ENCODE results near the gene PLSCR1.

Gene PLSCR1

DNA sequence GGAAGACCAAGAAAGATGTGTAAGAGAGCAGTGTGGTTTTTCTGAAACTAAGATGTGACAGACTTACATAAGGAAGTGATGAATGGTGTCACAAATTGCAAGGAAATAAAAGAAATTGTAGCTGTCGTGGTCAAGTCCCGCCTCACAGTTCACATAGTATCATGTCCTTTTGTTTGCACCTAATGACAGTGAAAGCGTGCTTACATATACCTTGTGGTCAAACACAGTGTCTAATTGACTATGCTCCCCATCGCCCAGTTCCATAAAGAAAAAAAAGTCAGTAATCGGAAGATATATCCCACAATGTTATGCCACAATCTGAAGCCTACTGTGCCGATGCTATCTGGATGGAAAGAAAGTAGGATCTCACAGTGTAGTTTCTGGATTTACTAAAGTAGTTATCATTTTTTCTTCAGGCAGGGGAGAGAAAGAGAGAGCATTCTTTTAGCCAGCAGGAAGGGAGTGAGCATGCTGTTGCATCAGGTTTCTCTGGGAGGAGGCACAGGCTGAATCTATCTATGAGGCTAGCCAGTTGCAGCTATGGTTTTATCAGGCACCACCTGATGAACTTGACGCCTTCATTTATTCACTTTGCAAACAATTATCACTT lies 9.8 kb upstream of the PLSCR1 start:
- no peak overlapping the region for H3K4me2 ChIP-seq (ENCODE audit: low read depth, low read length, poor library complexity, severe bottlenecking)
- H3K27ac ChIP-seq (ENCODE audit: low read depth, low read length) = no peak overlapping the region
- no peaks in the 10 kb centered on the region for H3K36me3 ChIP-seq (ENCODE audit: low read length)
- no peaks in the 10 kb centered on the region for H3K27me3 ChIP-seq (ENCODE audit: low read length)
- no peak overlapping the region for H3K9ac ChIP-seq (ENCODE audit: low read length)
- TF ChIP-seq EZH2phosphoT487 (conservative IDR thresholded peaks at IDR 0.05; ENCODE audit: low read length) = no peak
- TF ChIP-seq, protein P1, sequence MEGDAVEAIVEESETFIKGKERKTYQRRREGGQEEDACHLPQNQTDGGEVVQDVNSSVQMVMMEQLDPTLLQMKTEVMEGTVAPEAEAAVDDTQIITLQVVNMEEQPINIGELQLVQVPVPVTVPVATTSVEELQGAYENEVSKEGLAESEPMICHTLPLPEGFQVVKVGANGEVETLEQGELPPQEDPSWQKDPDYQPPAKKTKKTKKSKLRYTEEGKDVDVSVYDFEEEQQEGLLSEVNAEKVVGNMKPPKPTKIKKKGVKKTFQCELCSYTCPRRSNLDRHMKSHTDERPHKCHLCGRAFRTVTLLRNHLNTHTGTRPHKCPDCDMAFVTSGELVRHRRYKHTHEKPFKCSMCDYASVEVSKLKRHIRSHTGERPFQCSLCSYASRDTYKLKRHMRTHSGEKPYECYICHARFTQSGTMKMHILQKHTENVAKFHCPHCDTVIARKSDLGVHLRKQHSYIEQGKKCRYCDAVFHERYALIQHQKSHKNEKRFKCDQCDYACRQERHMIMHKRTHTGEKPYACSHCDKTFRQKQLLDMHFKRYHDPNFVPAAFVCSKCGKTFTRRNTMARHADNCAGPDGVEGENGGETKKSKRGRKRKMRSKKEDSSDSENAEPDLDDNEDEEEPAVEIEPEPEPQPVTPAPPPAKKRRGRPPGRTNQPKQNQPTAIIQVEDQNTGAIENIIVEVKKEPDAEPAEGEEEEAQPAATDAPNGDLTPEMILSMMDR (IDR thresholded peaks at IDR 0.05; ENCODE audit: insufficient read depth, low read length, poor library complexity, severe bottlenecking) = no peak
- no peaks in the 10 kb centered on the region for H3K9me3 ChIP-seq (ENCODE audit: insufficient read depth, low read length)
- H3F3A ChIP-seq (ENCODE audit: insufficient read depth) = no peaks in the 10 kb centered on the region
- no peaks in the 10 kb centered on the region for H3K79me2 ChIP-seq (ENCODE audit: insufficient read depth, low read length)
- no peaks in the 10 kb centered on the region for H4K20me1 ChIP-seq (ENCODE audit: low read depth, low read length)
- H3K4me3 ChIP-seq (ENCODE audit: insufficient read depth, low read length, poor library complexity, severe bottlenecking) = no peak overlapping the region
- no peaks in the 10 kb centered on the region; the same call in 1 of the 2 replicates for H3K9me2 ChIP-seq (replicated peaks; ENCODE audit: insufficient read depth, low read length)
- H2AFZ ChIP-seq (ENCODE audit: low read depth, low read length, severe bottlenecking) = no peak overlapping the region

DNA sequence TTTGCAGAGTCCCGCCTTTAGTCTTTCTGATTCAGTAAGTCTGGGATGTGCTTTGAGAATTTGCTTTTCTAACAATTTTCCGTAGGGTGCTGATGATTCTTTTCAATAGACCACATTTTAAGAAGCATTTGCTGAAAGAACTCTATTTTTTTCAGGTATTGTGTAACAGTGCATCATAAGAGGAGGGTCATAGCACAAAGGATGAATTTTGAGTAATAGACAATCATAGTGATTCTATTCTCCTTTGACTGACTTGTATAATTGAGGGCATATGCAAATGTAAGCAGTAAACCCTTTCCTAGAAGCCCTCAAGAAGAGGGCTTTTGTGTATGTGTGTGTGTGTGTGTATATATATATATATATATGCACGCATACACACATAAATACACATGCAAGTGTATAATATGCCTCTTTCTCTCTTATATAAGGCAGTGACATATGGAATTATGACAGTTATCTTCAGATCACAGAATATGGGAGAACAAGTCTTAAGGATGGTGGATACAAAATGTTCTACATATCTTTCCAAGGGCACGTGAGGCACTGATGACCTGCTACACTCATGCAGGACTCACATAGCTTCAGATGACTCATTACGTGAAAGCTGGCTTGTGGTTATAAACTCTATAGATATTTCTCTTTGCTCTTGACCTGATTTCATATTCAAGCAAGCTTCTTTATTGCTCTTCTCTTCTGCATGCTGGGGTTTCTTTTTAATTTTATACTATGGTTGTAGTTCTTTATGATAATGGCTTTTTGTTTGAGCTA lies 6.5 kb upstream of the PLSCR1 start:
- Histone ChIP-seq H3K27ac (ENCODE audit: low read depth, low read length) (no peak overlapping the region), H3K9me3 (ENCODE audit: insufficient read depth, low read length) (no peaks in the 10 kb centered on the region), H2AFZ (ENCODE audit: low read depth, low read length, severe bottlenecking) (no peak overlapping the region), H3K4me2 (ENCODE audit: low read depth, low read length, poor library complexity, severe bottlenecking) (no peak overlapping the region), H3K79me2 (ENCODE audit: insufficient read depth, low read length) (no peaks in the 10 kb centered on the region), H3K9me2 (replicated peaks; ENCODE audit: insufficient read depth, low read length) (no peaks in the 10 kb centered on the region; the same call in 1 of the 2 replicates), H4K20me1 (ENCODE audit: low read depth, low read length) (no peaks in the 10 kb centered on the region), H3K36me3 (ENCODE audit: low read length) (no peaks in the 10 kb centered on the region), H3K9ac (ENCODE audit: low read length) (no peak overlapping the region), H3K4me3 (ENCODE audit: insufficient read depth, low read length, poor library complexity, severe bottlenecking) (no peak overlapping the region), H3F3A (ENCODE audit: insufficient read depth) (no peaks in the 10 kb centered on the region), H3K27me3 (ENCODE audit: low read length) (no peaks in the 10 kb centered on the region)
- TF ChIP-seq EZH2phosphoT487 (conservative IDR thresholded peaks at IDR 0.05; ENCODE audit: low read length) = no peak
- TF ChIP-seq, protein P1 (IDR thresholded peaks at IDR 0.05; ENCODE audit: insufficient read depth, low read length, poor library complexity, severe bottlenecking) = no peak

DNA sequence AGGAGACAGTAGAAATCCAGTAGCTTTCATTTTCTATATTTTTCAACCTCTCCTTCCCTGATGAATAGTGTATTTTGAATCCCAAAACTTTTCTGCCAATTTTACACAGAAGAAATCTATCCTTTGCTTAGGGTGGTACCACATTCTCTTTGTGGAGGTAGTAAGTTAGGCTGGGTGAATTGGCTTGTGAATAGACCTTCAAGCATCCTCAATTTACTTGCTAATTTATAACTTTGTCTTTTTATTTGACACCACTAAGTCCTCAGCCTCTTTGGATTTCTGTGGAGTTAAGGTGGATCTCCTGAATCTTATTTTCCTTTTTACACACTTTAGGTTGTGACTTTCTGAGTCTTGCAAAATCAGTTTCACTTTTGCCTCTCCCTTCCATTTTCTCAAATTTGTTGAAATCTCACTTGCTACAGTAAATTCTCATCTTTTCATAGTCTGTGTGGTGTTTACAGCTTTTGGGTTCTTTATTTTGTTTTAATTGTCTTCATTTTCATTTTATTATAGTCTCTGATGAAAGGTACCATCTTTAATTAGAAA lies 5.7 kb upstream of the PLSCR1 start:
- Histone ChIP-seq H3K9me3 (ENCODE audit: insufficient read depth, low read length) (no peaks in the 10 kb centered on the region), H3K9ac (ENCODE audit: low read length) (no peak overlapping the region), H3K27me3 (ENCODE audit: low read length) (no peaks in the 10 kb centered on the region), H4K20me1 (ENCODE audit: low read depth, low read length) (no peaks in the 10 kb centered on the region), H2AFZ (ENCODE audit: low read depth, low read length, severe bottlenecking) (no peak overlapping the region), H3K9me2 (replicated peaks; ENCODE audit: insufficient read depth, low read length) (no peaks in the 10 kb centered on the region), H3K79me2 (ENCODE audit: insufficient read depth, low read length) (no peaks in the 10 kb centered on the region), H3K36me3 (ENCODE audit: low read length) (no peaks in the 10 kb centered on the region), H3K4me3 (ENCODE audit: insufficient read depth, low read length, poor library complexity, severe bottlenecking) (no peak overlapping the region), H3K4me2 (ENCODE audit: low read depth, low read length, poor library complexity, severe bottlenecking) (no peak overlapping the region), H3K27ac (ENCODE audit: low read depth, low read length) (no peak overlapping the region), H3F3A (ENCODE audit: insufficient read depth) (no peaks in the 10 kb centered on the region)
- TF ChIP-seq, protein P1 (IDR thresholded peaks at IDR 0.05; ENCODE audit: insufficient read depth, low read length, poor library complexity, severe bottlenecking) = no peak
- TF ChIP-seq EZH2phosphoT487 (conservative IDR thresholded peaks at IDR 0.05; ENCODE audit: low read length) = no peak

Measured in SU-DHL-6 (cell line).